ENCODE measurements around the gene REXO1. TPM values are rescaled to one million over a fixed set of nuclear protein-coding genes. Genes with fewer than 3 reads are reported as not detected.
A peak's percentile ranks its signal among the peaks of the same experiment; 100 is the strongest.

The REXO1 gene
- total and polyA plus RNA-seq, 9 of the 15 experiments (the other 6 are each of a cell fraction or from before 2014, with no cell fraction given): 0.04 to 63.3 (median 15.8) TPM

GRCh38 chr19:1836458-1837221 lies 11.6 kb downstream of the REXO1 start (continued):
- peak; percentile 65; the same call in 1 of the 2 replicates for TF ChIP-seq ATF3 (IDR thresholded peaks at IDR 0.05)
- TF ChIP-seq ATF3 (CRISPR knock-in tag; conservative IDR thresholded peaks at IDR 0.05): no peak
- TF ChIP-seq MTA1 (IDR thresholded peaks at IDR 0.05; ENCODE audit: borderline replicate concordance): 0 out of 2 replicates have a peak, but pooled peaks have one; percentile 46
- TF ChIP-seq, protein P1, sequence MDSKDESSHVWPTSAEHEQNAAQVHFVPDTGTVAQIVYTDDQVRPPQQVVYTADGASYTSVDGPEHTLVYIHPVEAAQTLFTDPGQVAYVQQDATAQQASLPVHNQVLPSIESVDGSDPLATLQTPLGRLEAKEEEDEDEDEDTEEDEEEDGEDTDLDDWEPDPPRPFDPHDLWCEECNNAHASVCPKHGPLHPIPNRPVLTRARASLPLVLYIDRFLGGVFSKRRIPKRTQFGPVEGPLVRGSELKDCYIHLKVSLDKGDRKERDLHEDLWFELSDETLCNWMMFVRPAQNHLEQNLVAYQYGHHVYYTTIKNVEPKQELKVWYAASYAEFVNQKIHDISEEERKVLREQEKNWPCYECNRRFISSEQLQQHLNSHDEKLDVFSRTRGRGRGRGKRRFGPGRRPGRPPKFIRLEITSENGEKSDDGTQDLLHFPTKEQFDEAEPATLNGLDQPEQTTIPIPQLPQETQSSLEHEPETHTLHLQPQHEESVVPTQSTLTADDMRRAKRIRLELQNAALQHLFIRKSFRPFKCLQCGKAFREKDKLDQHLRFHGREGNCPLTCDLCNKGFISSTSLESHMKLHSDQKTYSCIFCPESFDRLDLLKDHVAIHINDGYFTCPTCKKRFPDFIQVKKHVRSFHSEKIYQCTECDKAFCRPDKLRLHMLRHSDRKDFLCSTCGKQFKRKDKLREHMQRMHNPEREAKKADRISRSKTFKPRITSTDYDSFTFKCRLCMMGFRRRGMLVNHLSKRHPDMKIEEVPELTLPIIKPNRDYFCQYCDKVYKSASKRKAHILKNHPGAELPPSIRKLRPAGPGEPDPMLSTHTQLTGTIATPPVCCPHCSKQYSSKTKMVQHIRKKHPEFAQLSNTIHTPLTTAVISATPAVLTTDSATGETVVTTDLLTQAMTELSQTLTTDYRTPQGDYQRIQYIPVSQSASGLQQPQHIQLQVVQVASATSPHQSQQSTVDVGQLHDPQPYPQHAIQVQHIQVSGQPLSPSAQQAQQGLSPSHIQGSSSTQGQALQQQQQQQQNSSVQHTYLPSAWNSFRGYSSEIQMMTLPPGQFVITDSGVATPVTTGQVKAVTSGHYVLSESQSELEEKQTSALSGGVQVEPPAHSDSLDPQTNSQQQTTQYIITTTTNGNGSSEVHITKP (IDR thresholded peaks at IDR 0.05; ENCODE audit: partially characterized antibody): peak; percentile 98
- no peak; the same call in 1 of the 2 replicates for TF ChIP-seq CREM (IDR thresholded peaks at IDR 0.05; ENCODE audit: low read depth)
- peak; percentile 95 for TF ChIP-seq TCF7 (IDR thresholded peaks at IDR 0.05; ENCODE audit: borderline replicate concordance)
- TF ChIP-seq MIER1 (IDR thresholded peaks at IDR 0.05; ENCODE audit: low read depth): 0 out of 2 replicates have a peak, but pooled peaks have one; percentile 43
- peak; percentile 35; the same call in 1 of the 2 replicates for TF ChIP-seq JUND (IDR thresholded peaks at IDR 0.05; ENCODE audit: borderline replicate concordance, low read depth, low read length)
- TF ChIP-seq JUND (tag; IDR thresholded peaks at IDR 0.05; ENCODE audit: borderline replicate concordance, low read depth, low read length): no peak; the same call in 2 of the 3 replicates
- no peak for TF ChIP-seq SREBF1 (IDR thresholded peaks at IDR 0.05; ENCODE audit: borderline replicate concordance, low read depth, low read length)
- TF ChIP-seq ARNT (IDR thresholded peaks at IDR 0.05): peak; percentile 31 to 71; a peak in 1 of 4 replicates
- peak; percentile 84 for TF ChIP-seq HDAC2 (IDR thresholded peaks at IDR 0.05)
- TF ChIP-seq NFE2 (IDR thresholded peaks at IDR 0.05; ENCODE audit: low read depth): no peak
- no peak for TF ChIP-seq SMAD2 (IDR thresholded peaks at IDR 0.05; ENCODE audit: low read depth, low read length)
- no peak for TF ChIP-seq GABPB2 (CRISPR knock-in tag; conservative IDR thresholded peaks at IDR 0.05)
- TF ChIP-seq CTCF (IDR thresholded peaks at IDR 0.05 in 2 of 3, conservative IDR thresholded peaks at IDR 0.05 in 1 of 3; ENCODE audit: insufficient read depth in 2 of 3, low read depth in 1 of 3, low read length in 3 of 3): 0 out of 6 replicates have a peak, but pooled peaks of 1 of the 3 experiments have one; percentile 10
- no peak for TF ChIP-seq RUNX1 (IDR thresholded peaks at IDR 0.05; ENCODE audit: low read depth)
- TF ChIP-seq TRIM24 (IDR thresholded peaks at IDR 0.05): peak; percentile 84 to 92
- TF ChIP-seq ESRRA (IDR thresholded peaks at IDR 0.05; ENCODE audit: borderline replicate concordance, low read depth): peak; percentile 17; the same call in 1 of the 2 replicates
- peak; percentile 90 for TF ChIP-seq NFIC (IDR thresholded peaks at IDR 0.05)
- TF ChIP-seq MNT (conservative IDR thresholded peaks at IDR 0.05): peak in 1 of 2 experiments; percentile 73; a peak in 2 of 4 replicates

All from K562 (cell line).